ENCODE results near the gene CELF5.

GRCh38 chr19:3296034-3296433 lies 71.6 kb downstream of the CELF5 start:
- TF ChIP-seq EP300 (IDR thresholded peaks at IDR 0.05; ENCODE audit: low read depth) (no peak), CTCF (IDR thresholded peaks at IDR 0.05) (no peak), POLR2AphosphoS5 (IDR thresholded peaks at IDR 0.05) (no peak)

Measured in transverse colon (tissue), 4 donors.